HEK293 (cell line): Measurements from ENCODE around the gene RPL10.

Experiments used
- BCL11A ChIP-seq: fragments of 450-650 bp; formaldehyde crosslinking; IDR thresholded peaks from 2 replicates; pipeline ENCODE4 v1.5.1; 2016; ENCODE audit warnings: low read depth, missing biosample characterization, missing genetic modification characterization
- YY1 ChIP-seq: fragments of 450-650 bp; formaldehyde crosslinking; IDR thresholded peaks from 2 replicates; pipeline ENCODE4 v1.5.1; 2018; ENCODE audit warnings: missing biosample characterization, missing genetic modification characterization
- ZFP3 ChIP-seq: fragments of 450-650 bp; formaldehyde crosslinking; IDR thresholded peaks from 2 replicates; pipeline ENCODE4 v1.5.1; 2016; ENCODE audit warnings: low read depth, missing biosample characterization, missing genetic modification characterization
- ZFP41 ChIP-seq: fragments of 450-650 bp; formaldehyde crosslinking; IDR thresholded peaks from 2 replicates; pipeline ENCODE4 v1.5.1; 2016; ENCODE audit warnings: missing biosample characterization, missing genetic modification characterization, borderline replicate concordance
- ZNF133 ChIP-seq: fragments of 450-650 bp; formaldehyde crosslinking; IDR thresholded peaks from 2 replicates; pipeline ENCODE4 v1.5.1; 2016; ENCODE audit warnings: missing biosample characterization, missing genetic modification characterization
- ZNF24 ChIP-seq: fragments of 450-650 bp; formaldehyde crosslinking; IDR thresholded peaks from 2 replicates; pipeline ENCODE4 v1.5.1; 2016; ENCODE audit warnings: missing biosample characterization, missing genetic modification characterization
- ZNF558 ChIP-seq: fragments of 450-650 bp; formaldehyde crosslinking; IDR thresholded peaks from 2 replicates; pipeline ENCODE4 v1.5.1; 2016; ENCODE audit warnings: missing biosample characterization, missing genetic modification characterization
- TF ChIP-seq, protein P1 (sequence below): fragments of 450-650 bp; formaldehyde crosslinking; IDR thresholded peaks from 2 replicates; pipeline ENCODE4 v1.5.1; 2016; ENCODE audit warnings: missing biosample characterization, missing genetic modification characterization
- TF ChIP-seq, protein P2 (sequence below): fragments of 450-650 bp; formaldehyde crosslinking; conservative IDR thresholded peaks from 2 replicates; pipeline ENCODE4 v1.5.1; 2016; ENCODE audit warnings: low read depth, missing biosample characterization, missing genetic modification characterization

DNA sequence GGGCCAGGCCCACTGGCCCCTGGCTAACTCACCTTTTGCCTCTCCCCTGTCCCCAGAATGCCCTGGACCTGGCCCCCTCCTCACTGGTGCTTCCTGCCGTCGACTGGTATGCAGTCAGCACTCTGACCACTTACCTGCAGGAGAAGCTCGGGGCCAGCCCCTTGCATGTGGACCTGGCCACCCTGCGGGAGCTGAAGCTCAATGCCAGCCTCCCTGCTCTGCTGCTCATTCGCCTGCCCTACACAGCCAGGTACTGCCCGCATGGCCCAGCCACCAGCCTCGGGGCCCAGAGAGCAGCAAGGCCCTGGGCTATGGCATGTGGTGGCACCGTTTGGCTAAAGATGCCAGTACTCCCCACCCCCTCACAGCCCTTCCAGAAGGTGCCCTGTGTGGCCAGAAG lies 34.0 kb downstream of the RPL10 start:
- TF ChIP-seq ZNF133 (tag by site-specific recombination) (no peak), ZNF558 (tag by site-specific recombination) (no peak), BCL11A (tag by site-specific recombination) (no peak), ZFP41 (no peak), ZNF24 (no peak), ZFP3 (no peak), YY1 (tag by site-specific recombination) (no peak)
- TF ChIP-seq, protein P1, sequence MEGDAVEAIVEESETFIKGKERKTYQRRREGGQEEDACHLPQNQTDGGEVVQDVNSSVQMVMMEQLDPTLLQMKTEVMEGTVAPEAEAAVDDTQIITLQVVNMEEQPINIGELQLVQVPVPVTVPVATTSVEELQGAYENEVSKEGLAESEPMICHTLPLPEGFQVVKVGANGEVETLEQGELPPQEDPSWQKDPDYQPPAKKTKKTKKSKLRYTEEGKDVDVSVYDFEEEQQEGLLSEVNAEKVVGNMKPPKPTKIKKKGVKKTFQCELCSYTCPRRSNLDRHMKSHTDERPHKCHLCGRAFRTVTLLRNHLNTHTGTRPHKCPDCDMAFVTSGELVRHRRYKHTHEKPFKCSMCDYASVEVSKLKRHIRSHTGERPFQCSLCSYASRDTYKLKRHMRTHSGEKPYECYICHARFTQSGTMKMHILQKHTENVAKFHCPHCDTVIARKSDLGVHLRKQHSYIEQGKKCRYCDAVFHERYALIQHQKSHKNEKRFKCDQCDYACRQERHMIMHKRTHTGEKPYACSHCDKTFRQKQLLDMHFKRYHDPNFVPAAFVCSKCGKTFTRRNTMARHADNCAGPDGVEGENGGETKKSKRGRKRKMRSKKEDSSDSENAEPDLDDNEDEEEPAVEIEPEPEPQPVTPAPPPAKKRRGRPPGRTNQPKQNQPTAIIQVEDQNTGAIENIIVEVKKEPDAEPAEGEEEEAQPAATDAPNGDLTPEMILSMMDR (tag by site-specific recombination): no peak
- TF ChIP-seq, protein P2, sequence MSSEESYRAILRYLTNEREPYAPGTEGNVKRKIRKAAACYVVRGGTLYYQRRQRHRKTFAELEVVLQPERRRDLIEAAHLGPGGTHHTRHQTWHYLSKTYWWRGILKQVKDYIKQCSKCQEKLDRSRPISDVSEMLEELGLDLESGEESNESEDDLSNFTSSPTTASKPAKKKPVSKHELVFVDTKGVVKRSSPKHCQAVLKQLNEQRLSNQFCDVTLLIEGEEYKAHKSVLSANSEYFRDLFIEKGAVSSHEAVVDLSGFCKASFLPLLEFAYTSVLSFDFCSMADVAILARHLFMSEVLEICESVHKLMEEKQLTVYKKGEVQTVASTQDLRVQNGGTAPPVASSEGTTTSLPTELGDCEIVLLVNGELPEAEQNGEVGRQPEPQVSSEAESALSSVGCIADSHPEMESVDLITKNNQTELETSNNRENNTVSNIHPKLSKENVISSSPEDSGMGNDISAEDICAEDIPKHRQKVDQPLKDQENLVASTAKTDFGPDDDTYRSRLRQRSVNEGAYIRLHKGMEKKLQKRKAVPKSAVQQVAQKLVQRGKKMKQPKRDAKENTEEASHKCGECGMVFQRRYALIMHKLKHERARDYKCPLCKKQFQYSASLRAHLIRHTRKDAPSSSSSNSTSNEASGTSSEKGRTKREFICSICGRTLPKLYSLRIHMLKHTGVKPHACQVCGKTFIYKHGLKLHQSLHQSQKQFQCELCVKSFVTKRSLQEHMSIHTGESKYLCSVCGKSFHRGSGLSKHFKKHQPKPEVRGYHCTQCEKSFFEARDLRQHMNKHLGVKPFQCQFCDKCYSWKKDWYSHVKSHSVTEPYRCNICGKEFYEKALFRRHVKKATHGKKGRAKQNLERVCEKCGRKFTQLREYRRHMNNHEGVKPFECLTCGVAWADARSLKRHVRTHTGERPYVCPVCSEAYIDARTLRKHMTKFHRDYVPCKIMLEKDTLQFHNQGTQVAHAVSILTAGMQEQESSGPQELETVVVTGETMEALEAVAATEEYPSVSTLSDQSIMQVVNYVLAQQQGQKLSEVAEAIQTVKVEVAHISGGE (tag by site-specific recombination): no peak
